Measurements from ENCODE around the gene CTSW.
"Not testable (repeated sequence)": the region's sequence is repeated elsewhere in the genome, so short reads cannot be mapped to it uniquely, and the experiment has no call there.

Gene CTSW

DNA sequence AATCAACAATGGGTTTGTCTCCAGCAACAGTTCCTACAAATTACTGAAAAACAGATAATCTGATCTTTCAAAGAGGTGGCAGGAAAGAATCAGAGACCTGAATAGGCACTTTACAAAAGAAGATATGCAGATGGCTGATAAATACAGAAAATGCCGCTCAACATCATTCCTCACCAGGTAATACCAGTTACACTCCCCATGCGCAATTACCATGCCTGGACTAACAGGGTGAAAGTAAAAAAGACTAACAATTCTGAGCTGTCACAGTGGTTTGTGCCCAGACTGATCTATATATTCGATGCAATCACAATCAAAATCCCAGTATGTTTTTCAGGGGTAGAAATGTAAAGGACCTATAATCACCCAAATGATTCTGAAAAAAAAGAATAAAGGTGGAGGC is 35.8 kb upstream of the CTSW start:
- ATAC-seq (ENCODE audit: low read depth): no peak
- H3K4me3 ChIP-seq (ENCODE audit: severe bottlenecking): no peak overlapping the region
- TF ChIP-seq, protein P1, sequence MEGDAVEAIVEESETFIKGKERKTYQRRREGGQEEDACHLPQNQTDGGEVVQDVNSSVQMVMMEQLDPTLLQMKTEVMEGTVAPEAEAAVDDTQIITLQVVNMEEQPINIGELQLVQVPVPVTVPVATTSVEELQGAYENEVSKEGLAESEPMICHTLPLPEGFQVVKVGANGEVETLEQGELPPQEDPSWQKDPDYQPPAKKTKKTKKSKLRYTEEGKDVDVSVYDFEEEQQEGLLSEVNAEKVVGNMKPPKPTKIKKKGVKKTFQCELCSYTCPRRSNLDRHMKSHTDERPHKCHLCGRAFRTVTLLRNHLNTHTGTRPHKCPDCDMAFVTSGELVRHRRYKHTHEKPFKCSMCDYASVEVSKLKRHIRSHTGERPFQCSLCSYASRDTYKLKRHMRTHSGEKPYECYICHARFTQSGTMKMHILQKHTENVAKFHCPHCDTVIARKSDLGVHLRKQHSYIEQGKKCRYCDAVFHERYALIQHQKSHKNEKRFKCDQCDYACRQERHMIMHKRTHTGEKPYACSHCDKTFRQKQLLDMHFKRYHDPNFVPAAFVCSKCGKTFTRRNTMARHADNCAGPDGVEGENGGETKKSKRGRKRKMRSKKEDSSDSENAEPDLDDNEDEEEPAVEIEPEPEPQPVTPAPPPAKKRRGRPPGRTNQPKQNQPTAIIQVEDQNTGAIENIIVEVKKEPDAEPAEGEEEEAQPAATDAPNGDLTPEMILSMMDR (IDR thresholded peaks at IDR 0.05; ENCODE audit: poor library complexity, severe bottlenecking): no peak

DNA sequence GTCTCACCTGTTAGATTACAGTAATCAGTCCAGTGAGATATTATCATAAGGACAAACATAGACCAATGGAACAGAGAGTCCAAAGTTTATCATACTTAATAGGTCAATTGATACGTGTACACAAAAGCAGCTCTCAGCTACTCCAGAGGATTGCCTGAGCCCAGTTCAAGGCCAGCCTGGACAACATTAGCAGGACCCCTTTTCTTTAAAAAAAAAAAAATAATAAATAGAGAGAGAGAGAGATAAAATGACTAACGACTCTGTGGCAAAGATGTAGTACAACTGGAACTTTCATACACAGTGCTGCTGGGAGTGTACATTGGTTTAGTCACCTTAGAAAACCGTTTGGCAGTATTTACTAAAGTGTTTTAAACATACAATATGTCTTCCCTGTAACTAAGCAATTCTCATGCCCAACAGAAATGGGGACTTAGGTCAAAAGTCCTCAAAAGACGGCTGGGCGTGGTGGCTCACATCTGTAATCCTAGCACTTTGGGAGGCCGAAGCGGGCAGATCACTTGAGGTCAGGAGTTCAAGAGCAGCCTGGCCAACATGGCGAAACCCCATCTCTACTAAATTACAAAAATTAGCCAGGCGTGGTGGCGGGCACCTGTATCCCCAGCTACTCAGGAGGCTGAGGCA is 35.3 kb upstream of the CTSW start:
- DNase-seq (ENCODE audit: low spot score): no peak
- Histone ChIP-seq H3K4me1 (ENCODE audit: insufficient read depth, poor library complexity, severe bottlenecking) (no peaks in the 10 kb centered on the region), H3K36me3 (ENCODE audit: low read depth) (no peaks in the 10 kb centered on the region), H3K4me3 (ENCODE audit: severe bottlenecking) (no peak overlapping the region), H3K27me3 (ENCODE audit: insufficient read depth, poor library complexity, severe bottlenecking) (no peaks in the 10 kb centered on the region), H3K27ac (ENCODE audit: poor library complexity, severe bottlenecking) (no peak overlapping the region), H3K9me3 (ENCODE audit: severe bottlenecking) (no peaks in the 10 kb centered on the region)
- TF ChIP-seq, protein P1 (IDR thresholded peaks at IDR 0.05; ENCODE audit: poor library complexity, severe bottlenecking): no peak
- ATAC-seq (ENCODE audit: low read depth): no peak

More for the DNA sequence above, 35.8 kb upstream of the CTSW start:
- no peaks in the 10 kb centered on the region for H3K27me3 ChIP-seq (ENCODE audit: insufficient read depth, poor library complexity, severe bottlenecking)
- H3K4me1 ChIP-seq (ENCODE audit: insufficient read depth, poor library complexity, severe bottlenecking): no peaks in the 10 kb centered on the region
- H3K27ac ChIP-seq (ENCODE audit: poor library complexity, severe bottlenecking): no peak overlapping the region
- no peaks in the 10 kb centered on the region for H3K36me3 ChIP-seq (ENCODE audit: low read depth)
- no peaks in the 10 kb centered on the region for H3K9me3 ChIP-seq (ENCODE audit: severe bottlenecking)
- DNase-seq (ENCODE audit: low spot score): no peak

DNA sequence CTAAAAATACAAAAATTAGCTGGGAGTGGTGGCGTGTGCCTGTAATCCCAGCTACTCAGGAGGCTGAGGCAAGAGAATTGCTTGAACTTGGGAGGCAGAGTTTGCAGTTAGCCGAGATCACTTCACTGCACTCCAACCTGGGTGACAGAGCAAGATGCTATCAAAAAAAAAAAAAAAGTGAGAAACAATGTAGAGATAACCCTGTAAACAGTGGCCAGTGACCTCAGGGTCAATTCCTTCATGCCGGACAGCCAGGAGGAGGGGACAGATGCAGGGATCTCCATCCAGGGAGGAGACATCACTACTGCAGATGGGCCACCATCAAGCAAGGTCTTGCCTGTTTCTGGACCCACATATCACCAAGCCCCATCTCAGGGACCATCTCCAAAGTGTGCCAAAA is 31.9 kb upstream of the CTSW start:
- Histone ChIP-seq H3K27me3 (ENCODE audit: insufficient read depth, poor library complexity, severe bottlenecking) (no peaks in the 10 kb centered on the region), H3K4me3 (ENCODE audit: severe bottlenecking) (no peak overlapping the region), H3K36me3 (ENCODE audit: low read depth) (peaks cover 4% of the 10 kb centered on the region; the same call in 1 of the 2 replicates), H3K4me1 (ENCODE audit: insufficient read depth, poor library complexity, severe bottlenecking) (no peaks in the 10 kb centered on the region), H3K27ac (ENCODE audit: poor library complexity, severe bottlenecking) (no peak overlapping the region), H3K9me3 (ENCODE audit: severe bottlenecking) (no peaks in the 10 kb centered on the region)
- TF ChIP-seq, protein P1 (IDR thresholded peaks at IDR 0.05; ENCODE audit: poor library complexity, severe bottlenecking): no peak
- no peak for ATAC-seq (ENCODE audit: low read depth)
- DNase-seq (ENCODE audit: low spot score): no peak

DNA sequence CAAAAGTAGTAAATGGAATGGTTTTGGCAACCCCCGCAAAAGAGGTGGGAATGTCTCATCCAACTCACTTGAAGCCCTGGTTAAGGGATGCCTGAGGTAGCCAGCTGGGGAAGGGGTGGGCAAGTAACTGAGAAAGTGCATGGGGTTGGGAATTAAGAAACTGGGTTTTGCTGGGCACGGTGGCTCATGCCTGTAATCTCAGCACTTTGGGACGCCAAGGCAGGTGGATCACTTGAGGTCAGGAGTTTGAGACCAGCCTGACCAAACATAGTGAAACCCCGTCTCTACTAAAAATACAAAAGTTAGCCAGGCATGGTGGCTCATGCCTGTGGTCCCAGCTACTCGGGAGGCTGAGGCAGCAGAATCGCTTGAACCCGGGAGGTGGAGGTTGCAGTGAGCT is 30.9 kb upstream of the CTSW start:
- H3K27ac ChIP-seq (ENCODE audit: poor library complexity, severe bottlenecking); H3K9me3 ChIP-seq (ENCODE audit: severe bottlenecking); DNase-seq (ENCODE audit: low spot score); H3K27me3 ChIP-seq (ENCODE audit: insufficient read depth, poor library complexity, severe bottlenecking); H3K4me3 ChIP-seq (ENCODE audit: severe bottlenecking); ATAC-seq (ENCODE audit: low read depth); H3K4me1 ChIP-seq (ENCODE audit: insufficient read depth, poor library complexity, severe bottlenecking): not testable (repeated sequence)
- peaks cover 12% of the 10 kb centered on the region for H3K36me3 ChIP-seq (ENCODE audit: low read depth)

DNA sequence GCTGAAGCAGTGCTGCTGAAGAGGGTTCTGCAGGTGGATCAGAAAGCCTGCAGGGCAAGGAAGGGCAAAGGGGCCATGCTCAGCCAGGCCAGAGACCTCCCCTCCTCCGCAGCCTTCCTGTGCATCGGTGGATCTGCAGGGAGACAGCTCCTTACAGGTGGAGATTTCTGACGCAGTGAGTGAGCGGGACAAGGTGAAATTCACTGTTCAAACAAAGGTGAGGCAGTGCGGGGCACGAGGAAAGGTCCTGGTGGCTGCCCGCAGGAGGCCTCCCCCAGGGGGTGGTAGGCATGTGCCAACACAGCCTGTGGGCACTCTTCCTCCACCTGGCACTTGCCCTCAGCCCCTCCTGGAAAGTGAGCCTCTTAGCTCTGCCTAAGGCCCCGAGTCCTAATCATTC is 30.3 kb upstream of the CTSW start:
- TF ChIP-seq, protein P1 (IDR thresholded peaks at IDR 0.05; ENCODE audit: poor library complexity, severe bottlenecking): no peak
- DNase-seq (ENCODE audit: low spot score) (peak; percentile 42), ATAC-seq (ENCODE audit: low read depth) (peak; percentile 5; the same call in 2 of the 3 replicates)
- Histone ChIP-seq H3K4me1 (ENCODE audit: insufficient read depth, poor library complexity, severe bottlenecking) (no peaks in the 10 kb centered on the region), H3K36me3 (ENCODE audit: low read depth) (peaks cover 18% of the 10 kb centered on the region), H3K27me3 (ENCODE audit: insufficient read depth, poor library complexity, severe bottlenecking) (no peaks in the 10 kb centered on the region), H3K27ac (ENCODE audit: poor library complexity, severe bottlenecking) (no peak overlapping the region), H3K4me3 (ENCODE audit: severe bottlenecking) (no peak overlapping the region), H3K9me3 (ENCODE audit: severe bottlenecking) (no peaks in the 10 kb centered on the region)
